Measurements from ENCODE around the gene PDE3A.

DNA sequence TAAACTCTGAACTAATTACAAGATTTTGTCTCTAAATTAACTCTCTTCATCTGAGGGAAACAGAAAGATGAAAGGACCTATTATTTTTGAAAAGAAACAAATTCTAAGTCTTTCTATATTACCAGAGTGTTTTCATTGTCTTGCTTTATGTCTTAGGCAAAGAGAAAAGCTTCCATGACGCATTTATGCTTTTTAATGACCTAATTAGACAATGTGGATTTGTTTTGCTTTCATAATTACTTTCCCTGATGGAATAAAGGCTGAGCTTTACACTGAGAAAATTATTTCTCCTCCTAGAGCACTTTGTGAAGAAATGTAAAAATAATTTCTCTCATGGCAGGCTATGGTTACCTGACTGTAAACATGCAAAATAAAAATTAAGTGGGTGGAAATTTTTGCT is 188.8 kb downstream of the PDE3A start:
- TF ChIP-seq SP1 (IDR thresholded peaks at IDR 0.05; ENCODE audit: low read depth, low read length) (no peak), POLR2A (IDR thresholded peaks at IDR 0.05; ENCODE audit: low read depth, low read length) (no peak), ELK1 (IDR thresholded peaks at IDR 0.05; ENCODE audit: low read depth, low read length) (no peak), ZNF274 (IDR thresholded peaks at IDR 0.05; ENCODE audit: insufficient read depth, insufficient read length) (no peak), TBL1XR1 (IDR thresholded peaks at IDR 0.05; ENCODE audit: low read depth, low read length) (no peak), ATF7 (IDR thresholded peaks at IDR 0.05; ENCODE audit: low read depth) (no peak), EZH2 (IDR thresholded peaks at IDR 0.05; ENCODE audit: borderline replicate concordance, control insufficient read depth, low read depth, low read length) (no peak), IRF3 (IDR thresholded peaks at IDR 0.05) (no peak), EP300 (IDR thresholded peaks at IDR 0.05; ENCODE audit: borderline replicate concordance in 1 of 2, control insufficient read depth in 1 of 2, low read depth in 2 of 2, low read length in 2 of 2) (no peak), GATAD2B (conservative IDR thresholded peaks at IDR 0.05; ENCODE audit: low read depth) (no peak), KAT2A (conservative IDR thresholded peaks at IDR 0.05; ENCODE audit: control insufficient read depth, low read depth, low read length) (no peak)
- TF ChIP-seq, protein P1, sequence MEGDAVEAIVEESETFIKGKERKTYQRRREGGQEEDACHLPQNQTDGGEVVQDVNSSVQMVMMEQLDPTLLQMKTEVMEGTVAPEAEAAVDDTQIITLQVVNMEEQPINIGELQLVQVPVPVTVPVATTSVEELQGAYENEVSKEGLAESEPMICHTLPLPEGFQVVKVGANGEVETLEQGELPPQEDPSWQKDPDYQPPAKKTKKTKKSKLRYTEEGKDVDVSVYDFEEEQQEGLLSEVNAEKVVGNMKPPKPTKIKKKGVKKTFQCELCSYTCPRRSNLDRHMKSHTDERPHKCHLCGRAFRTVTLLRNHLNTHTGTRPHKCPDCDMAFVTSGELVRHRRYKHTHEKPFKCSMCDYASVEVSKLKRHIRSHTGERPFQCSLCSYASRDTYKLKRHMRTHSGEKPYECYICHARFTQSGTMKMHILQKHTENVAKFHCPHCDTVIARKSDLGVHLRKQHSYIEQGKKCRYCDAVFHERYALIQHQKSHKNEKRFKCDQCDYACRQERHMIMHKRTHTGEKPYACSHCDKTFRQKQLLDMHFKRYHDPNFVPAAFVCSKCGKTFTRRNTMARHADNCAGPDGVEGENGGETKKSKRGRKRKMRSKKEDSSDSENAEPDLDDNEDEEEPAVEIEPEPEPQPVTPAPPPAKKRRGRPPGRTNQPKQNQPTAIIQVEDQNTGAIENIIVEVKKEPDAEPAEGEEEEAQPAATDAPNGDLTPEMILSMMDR (IDR thresholded peaks at IDR 0.05 in 2 of 3, conservative IDR thresholded peaks at IDR 0.05 in 1 of 3; ENCODE audit: control insufficient read depth in 2 of 3, extremely low read depth in 1 of 3, insufficient read depth in 1 of 3, low read depth in 3 of 3, low read length in 3 of 3) = no peak
- TF ChIP-seq, protein P2, sequence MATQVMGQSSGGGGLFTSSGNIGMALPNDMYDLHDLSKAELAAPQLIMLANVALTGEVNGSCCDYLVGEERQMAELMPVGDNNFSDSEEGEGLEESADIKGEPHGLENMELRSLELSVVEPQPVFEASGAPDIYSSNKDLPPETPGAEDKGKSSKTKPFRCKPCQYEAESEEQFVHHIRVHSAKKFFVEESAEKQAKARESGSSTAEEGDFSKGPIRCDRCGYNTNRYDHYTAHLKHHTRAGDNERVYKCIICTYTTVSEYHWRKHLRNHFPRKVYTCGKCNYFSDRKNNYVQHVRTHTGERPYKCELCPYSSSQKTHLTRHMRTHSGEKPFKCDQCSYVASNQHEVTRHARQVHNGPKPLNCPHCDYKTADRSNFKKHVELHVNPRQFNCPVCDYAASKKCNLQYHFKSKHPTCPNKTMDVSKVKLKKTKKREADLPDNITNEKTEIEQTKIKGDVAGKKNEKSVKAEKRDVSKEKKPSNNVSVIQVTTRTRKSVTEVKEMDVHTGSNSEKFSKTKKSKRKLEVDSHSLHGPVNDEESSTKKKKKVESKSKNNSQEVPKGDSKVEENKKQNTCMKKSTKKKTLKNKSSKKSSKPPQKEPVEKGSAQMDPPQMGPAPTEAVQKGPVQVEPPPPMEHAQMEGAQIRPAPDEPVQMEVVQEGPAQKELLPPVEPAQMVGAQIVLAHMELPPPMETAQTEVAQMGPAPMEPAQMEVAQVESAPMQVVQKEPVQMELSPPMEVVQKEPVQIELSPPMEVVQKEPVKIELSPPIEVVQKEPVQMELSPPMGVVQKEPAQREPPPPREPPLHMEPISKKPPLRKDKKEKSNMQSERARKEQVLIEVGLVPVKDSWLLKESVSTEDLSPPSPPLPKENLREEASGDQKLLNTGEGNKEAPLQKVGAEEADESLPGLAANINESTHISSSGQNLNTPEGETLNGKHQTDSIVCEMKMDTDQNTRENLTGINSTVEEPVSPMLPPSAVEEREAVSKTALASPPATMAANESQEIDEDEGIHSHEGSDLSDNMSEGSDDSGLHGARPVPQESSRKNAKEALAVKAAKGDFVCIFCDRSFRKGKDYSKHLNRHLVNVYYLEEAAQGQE (IDR thresholded peaks at IDR 0.05; ENCODE audit: low read depth, low read length) = no peak
- TF ChIP-seq, protein P3, sequence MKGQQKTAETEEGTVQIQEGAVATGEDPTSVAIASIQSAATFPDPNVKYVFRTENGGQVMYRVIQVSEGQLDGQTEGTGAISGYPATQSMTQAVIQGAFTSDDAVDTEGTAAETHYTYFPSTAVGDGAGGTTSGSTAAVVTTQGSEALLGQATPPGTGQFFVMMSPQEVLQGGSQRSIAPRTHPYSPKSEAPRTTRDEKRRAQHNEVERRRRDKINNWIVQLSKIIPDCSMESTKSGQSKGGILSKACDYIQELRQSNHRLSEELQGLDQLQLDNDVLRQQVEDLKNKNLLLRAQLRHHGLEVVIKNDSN (IDR thresholded peaks at IDR 0.05; ENCODE audit: borderline replicate concordance, extremely low read length, insufficient read depth, low read depth, low read length) = no peak
